Mesenchymal stem cell (in vitro differentiated cells and primary cell): ENCODE measurements around the gene PRKD2.

Experiments
- DNase-seq: peaks from one replicate; pipeline ENCODE4 v3.0.0-alpha.2; 2013
- H2AFZ ChIP-seq: one replicate; pipeline ENCODE4 v1.6.1; 2013; ENCODE audit warnings: low read depth, mild to moderate bottlenecking, control low read depth, inconsistent platforms, low read length, moderate library complexity
- H2AK5ac ChIP-seq: 2 replicates; pipeline ENCODE4 v1.6.1; 2013; ENCODE audit warnings: low read length, moderate library complexity, mild to moderate bottlenecking, inconsistent platforms; ENCODE audit not compliant: severe bottlenecking
- H2BK120ac ChIP-seq: one replicate; pipeline ENCODE4 v1.6.1; 2013; ENCODE audit warnings: low read depth, mild to moderate bottlenecking, inconsistent platforms, low read length, moderate library complexity
- H2BK12ac ChIP-seq, 2 experiments: one replicate each; pipeline ENCODE4 v1.6.1; 2013; ENCODE audit warnings: inconsistent platforms in 2 of 2, low read length in 2 of 2, mild to moderate bottlenecking in 2 of 2, moderate library complexity in 2 of 2, control low read depth in 1 of 2
- H2BK15ac ChIP-seq: one replicate; pipeline ENCODE4 v1.6.1; 2013; ENCODE audit warnings: mild to moderate bottlenecking, low read depth, inconsistent platforms; ENCODE audit not compliant: poor library complexity, severe bottlenecking
- H2BK5ac ChIP-seq: 2 replicates; pipeline ENCODE4 v1.6.1; 2013; ENCODE audit warnings: low read depth, mild to moderate bottlenecking, low read length, control low read depth, inconsistent platforms; ENCODE audit not compliant: poor library complexity, severe bottlenecking
- H3K14ac ChIP-seq, 2 experiments: one replicate each; pipeline ENCODE4 v1.6.1; 2013; ENCODE audit warnings: inconsistent platforms in 2 of 2, low read length in 2 of 2, control low read depth in 1 of 2, mild to moderate bottlenecking in 1 of 2, moderate library complexity in 1 of 2
- H3K18ac ChIP-seq, 2 experiments: one replicate each; pipeline ENCODE4 v1.6.1; 2013; ENCODE audit warnings: inconsistent platforms in 2 of 2, low read length in 2 of 2, control low read depth in 1 of 2, low read depth in 1 of 2, mild to moderate bottlenecking in 1 of 2
- H3K23ac ChIP-seq, 2 experiments: one replicate each; pipeline ENCODE4 v1.6.1; 2013; ENCODE audit warnings: inconsistent platforms in 2 of 2, low read length in 2 of 2, mild to moderate bottlenecking in 2 of 2, moderate library complexity in 2 of 2, control low read depth in 1 of 2
- H3K27ac ChIP-seq: 2 replicates; pipeline ENCODE4 v1.5.1; 2013; ENCODE audit warnings: mild to moderate bottlenecking, moderate library complexity, low read length, control low read depth, inconsistent platforms; ENCODE audit not compliant: poor library complexity, severe bottlenecking
- H3K27me3 ChIP-seq, 2 experiments: 2 replicates each; pipeline versions ENCODE4 v1.6.1 to v1.7.0; 2013; ENCODE audit warnings: low read length in 2 of 2, mild to moderate bottlenecking in 2 of 2, moderate library complexity in 2 of 2, control low read depth in 1 of 2, inconsistent platforms in 1 of 2; ENCODE audit not compliant: control insufficient read depth in 1 of 2, insufficient read depth in 1 of 2
- H3K36me3 ChIP-seq, 2 experiments: 2 replicates each; pipeline versions ENCODE4 v1.6.1 to v1.7.0; 2013; ENCODE audit warnings: low read length in 2 of 2, control low read depth in 1 of 2, inconsistent platforms in 1 of 2, low read depth in 1 of 2, mild to moderate bottlenecking in 1 of 2; ENCODE audit not compliant: insufficient read depth in 2 of 2, control insufficient read depth in 1 of 2
- H3K4ac ChIP-seq, 2 experiments: one replicate each; pipeline ENCODE4 v1.6.1; 2013; ENCODE audit warnings: inconsistent platforms in 2 of 2, low read length in 2 of 2, mild to moderate bottlenecking in 2 of 2, moderate library complexity in 2 of 2, control low read depth in 1 of 2, low read depth in 1 of 2
- H3K4me1 ChIP-seq: 2 replicates; pipeline ENCODE4 v1.6.1; 2013; ENCODE audit warnings: low read depth, low read length, control low read depth; ENCODE audit not compliant: control insufficient read depth, insufficient read depth
- H3K4me2 ChIP-seq: 2 replicates; pipeline ENCODE4 v1.6.1; 2013; ENCODE audit warnings: low read length, mild to moderate bottlenecking, inconsistent platforms; ENCODE audit not compliant: poor library complexity, severe bottlenecking
- H3K4me3 ChIP-seq, 2 experiments: 2 replicates each; pipeline versions ENCODE4 v1.5.1 to v1.7.0; 2013; ENCODE audit warnings: low read length in 2 of 2, mild to moderate bottlenecking in 2 of 2, control low read depth in 1 of 2, low read depth in 1 of 2; ENCODE audit not compliant: insufficient read depth in 1 of 2
- H3K79me1 ChIP-seq: replicated peaks from 2 replicates; pipeline ENCODE4 v1.6.1; 2013; ENCODE audit warnings: mild to moderate bottlenecking, control low read depth, low read length, inconsistent platforms; ENCODE audit not compliant: poor library complexity, severe bottlenecking
- H3K9ac ChIP-seq: 2 replicates; pipeline ENCODE4 v1.7.0; 2013; ENCODE audit warnings: mild to moderate bottlenecking, low read length, moderate library complexity
- H3K9me3 ChIP-seq: 2 replicates; pipeline ENCODE4 v1.7.0; 2013; ENCODE audit warnings: mild to moderate bottlenecking, low read length; ENCODE audit not compliant: control insufficient read depth
- H4K8ac ChIP-seq: one replicate; pipeline ENCODE4 v1.6.1; 2013; ENCODE audit warnings: inconsistent platforms, mild to moderate bottlenecking, low read length, moderate library complexity
- H4K91ac ChIP-seq: one replicate; pipeline ENCODE4 v1.6.1; 2013; ENCODE audit warnings: mild to moderate bottlenecking, low read length, inconsistent platforms
- WGBS: methylation state at CpG from one replicate; pipeline ENCODE4 v1.1.7; 2013; ENCODE audit warnings: mixed read lengths; 5-methylcytosine and 5-hydroxymethylcytosine counted together

PRKD2 gene

DNA sequence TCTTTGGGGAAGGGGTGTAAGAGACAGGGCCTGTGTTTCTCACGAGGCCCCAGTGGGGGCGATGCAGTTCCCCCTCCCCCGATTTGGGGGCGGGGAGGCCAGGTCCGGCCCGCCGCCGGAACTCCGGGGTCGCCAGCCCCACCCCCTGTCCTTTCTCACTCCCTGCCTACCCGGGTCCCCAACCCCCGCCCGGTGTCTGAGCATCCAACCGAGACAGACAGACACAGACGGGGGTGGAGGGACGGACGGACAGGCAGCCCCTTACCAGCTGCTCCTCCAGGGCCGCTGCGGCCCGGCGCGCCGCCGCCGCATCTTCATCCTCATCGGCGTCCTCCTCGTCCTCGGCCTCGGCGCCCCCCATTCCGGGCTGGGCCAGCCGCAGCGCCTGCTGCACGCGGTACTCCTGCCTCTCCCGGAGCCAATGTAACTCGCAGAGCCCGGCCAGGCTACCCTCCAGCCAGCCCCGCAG is 56.3 kb downstream of the PRKD2 start:
- Histone ChIP-seq H4K8ac (peak overlapping the region; percentile 51), H2BK5ac (no peak overlapping the region)
- under 1% methylated on average over 38 of the region's 40 CpGs for WGBS

DNA sequence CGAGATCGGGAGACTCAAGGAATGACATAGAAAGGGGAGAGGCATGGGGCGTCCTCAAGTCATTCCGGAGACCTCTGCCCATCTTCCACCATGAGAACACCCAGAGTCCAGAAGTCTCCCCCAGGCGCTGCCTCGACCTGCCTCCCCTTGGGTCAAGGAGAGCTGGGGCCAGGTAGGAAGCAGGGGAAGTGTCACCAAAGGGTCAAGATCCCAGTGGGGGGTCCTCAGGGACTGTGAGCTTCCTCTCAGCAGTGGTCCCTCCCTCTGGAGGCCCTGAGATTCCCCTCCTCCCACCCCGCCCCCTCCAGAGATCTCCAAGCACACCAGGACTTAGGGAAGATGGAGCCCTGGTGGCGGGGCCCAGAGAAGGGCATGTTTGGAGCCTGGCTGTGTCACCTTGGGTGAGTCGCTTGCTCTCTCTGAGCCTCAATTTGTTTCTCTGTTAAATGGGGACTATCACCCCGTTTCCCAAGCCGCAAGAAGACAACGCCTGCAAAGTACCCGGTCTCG is 56.9 kb downstream of the PRKD2 start:
- peak overlapping the region; percentile 24 to 89 for H3K4ac ChIP-seq
- peak overlapping the region in 1 of 2 experiments; percentile 79 for H3K14ac ChIP-seq
- peak overlapping the region; percentile 88 for H4K91ac ChIP-seq
- no peaks in the 10 kb centered on the region for H3K79me1 ChIP-seq
- no peak overlapping the region for H3K23ac ChIP-seq
- H3K4me1 ChIP-seq, result peaks cover 19% of the 10 kb centered on the region
- no peak overlapping the region for H2AFZ ChIP-seq
- H3K9me3 ChIP-seq, result no peaks in the 10 kb centered on the region
- 3% methylated on average over 10 of the region's 14 CpGs for WGBS
- no peak overlapping the region for H3K27ac ChIP-seq
- no peak overlapping the region for H2AK5ac ChIP-seq
- peak; percentile 65 for DNase-seq
- peak overlapping the region; percentile 84 for H4K8ac ChIP-seq
- H2BK15ac ChIP-seq, result peak overlapping the region; percentile 64
- H3K36me3 ChIP-seq, result no peaks in the 10 kb centered on the region
- peaks cover 0 to 23% of the 10 kb centered on the region in 2 experiments for H3K27me3 ChIP-seq
- H3K4me3 ChIP-seq, result peak overlapping the region in 1 of 2 experiments; percentile 79
- H2BK12ac ChIP-seq, result peak overlapping the region in 1 of 2 experiments; percentile 79
- H3K9ac ChIP-seq, result peak overlapping the region; percentile 74
- H2BK120ac ChIP-seq, result peak overlapping the region; percentile 77
- no peak overlapping the region for H2BK5ac ChIP-seq
- peak overlapping the region; percentile 77 to 86 for H3K18ac ChIP-seq
- H3K4me2 ChIP-seq, result peak overlapping the region; percentile 93

More for the DNA sequence above, 56.3 kb downstream of the PRKD2 start:
- peak overlapping the region; percentile 77 for H2BK120ac ChIP-seq
- H2AFZ ChIP-seq, result peak overlapping the region; percentile 68
- H2BK15ac ChIP-seq, result peak overlapping the region; percentile 68
- H3K4me3 ChIP-seq, result peak overlapping the region; percentile 61 to 79
- no peak overlapping the region for H3K27ac ChIP-seq
- peak overlapping the region in 1 of 2 experiments; percentile 79 for H2BK12ac ChIP-seq
- H3K14ac ChIP-seq, result peak overlapping the region in 1 of 2 experiments; percentile 97
- no peak overlapping the region for H2AK5ac ChIP-seq
- H3K4ac ChIP-seq, result peak overlapping the region; percentile 96 to 98
- DNase-seq, result no peak
- H3K18ac ChIP-seq, result peak overlapping the region; percentile 78 to 97
- peak overlapping the region; percentile 74 for H3K9ac ChIP-seq
- no peaks in the 10 kb centered on the region for H3K36me3 ChIP-seq
- peaks cover 0 to 22% of the 10 kb centered on the region in 2 experiments for H3K27me3 ChIP-seq
- peak overlapping the region; percentile 90 for H4K91ac ChIP-seq
- H3K4me1 ChIP-seq, result peaks cover 19% of the 10 kb centered on the region
- H3K9me3 ChIP-seq, result no peaks in the 10 kb centered on the region
- peak overlapping the region in 1 of 2 experiments; percentile 86 for H3K23ac ChIP-seq
- no peaks in the 10 kb centered on the region for H3K79me1 ChIP-seq
- peak overlapping the region; percentile 93 for H3K4me2 ChIP-seq

DNA sequence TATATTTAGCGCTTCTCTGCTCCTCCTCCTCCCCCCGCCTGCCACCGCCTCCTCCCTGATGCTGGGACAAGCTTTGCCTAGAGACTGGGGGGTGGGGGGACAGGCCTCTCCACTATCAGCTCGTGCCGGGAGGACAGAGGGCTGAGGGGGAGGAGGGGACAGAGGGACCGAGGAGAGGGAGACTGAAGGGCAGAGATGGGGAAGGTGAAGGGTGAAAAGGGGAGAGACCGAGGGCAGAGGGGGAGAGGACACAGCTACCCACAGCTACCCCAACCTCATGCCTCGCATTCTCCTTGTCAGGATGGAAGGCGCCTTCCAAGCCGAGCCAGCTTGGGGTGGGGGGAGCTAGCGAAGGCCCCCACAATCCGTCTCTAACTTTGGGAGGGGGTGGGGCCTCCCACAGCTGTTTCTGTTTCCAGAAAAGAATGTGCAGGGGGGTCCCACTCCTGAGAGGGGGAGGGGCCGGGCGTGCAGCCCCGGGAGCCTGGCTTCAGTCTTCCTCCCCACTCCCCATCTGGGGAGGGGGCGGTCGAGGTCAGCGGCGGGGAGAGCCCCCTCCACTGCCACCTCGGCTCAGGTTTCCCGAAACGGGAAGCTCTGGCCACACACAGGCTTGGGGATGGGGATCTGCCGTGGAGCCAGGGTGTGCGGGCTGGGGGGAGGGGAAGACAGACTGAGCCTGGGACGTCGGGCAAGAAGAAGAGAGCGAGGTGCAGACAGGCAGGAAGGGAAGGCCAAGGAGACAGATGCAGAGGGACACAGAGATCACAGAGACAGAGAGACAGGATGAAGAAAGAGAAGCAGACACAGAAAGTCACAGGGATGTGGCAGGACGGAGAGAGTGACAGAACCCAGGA is 57.5 kb downstream of the PRKD2 start:
- Histone ChIP-seq H3K4ac (peak overlapping the region; percentile 89 to 96), H3K23ac (peak overlapping the region; percentile 36 to 52), H3K27ac (no peak overlapping the region), H2BK120ac (peak overlapping the region; percentile 29), H2AFZ (peak overlapping the region; percentile 36), H2AK5ac (no peak overlapping the region), H3K9ac (peak overlapping the region; percentile 74), H4K8ac (peak overlapping the region; percentile 84), H3K27me3 (peaks cover 0 to 26% of the 10 kb centered on the region in 2 experiments), H3K9me3 (no peaks in the 10 kb centered on the region), H2BK5ac (no peak overlapping the region), H3K14ac (peak overlapping the region; percentile 65 to 79), H3K18ac (peak overlapping the region; percentile 77 to 86), H3K79me1 (no peaks in the 10 kb centered on the region), H3K4me2 (peak overlapping the region; percentile 93), H3K4me1 (peaks cover 19% of the 10 kb centered on the region), H2BK15ac (peak overlapping the region; percentile 26), H4K91ac (peak overlapping the region; percentile 88), H3K36me3 (no peaks in the 10 kb centered on the region), H3K4me3 (peak overlapping the region; percentile 21 to 79), H2BK12ac (peak overlapping the region; percentile 94 to 98)
- WGBS, result under 1% methylated on average over 18 of the region's 28 CpGs
- DNase-seq, result peak; percentile 61

DNA sequence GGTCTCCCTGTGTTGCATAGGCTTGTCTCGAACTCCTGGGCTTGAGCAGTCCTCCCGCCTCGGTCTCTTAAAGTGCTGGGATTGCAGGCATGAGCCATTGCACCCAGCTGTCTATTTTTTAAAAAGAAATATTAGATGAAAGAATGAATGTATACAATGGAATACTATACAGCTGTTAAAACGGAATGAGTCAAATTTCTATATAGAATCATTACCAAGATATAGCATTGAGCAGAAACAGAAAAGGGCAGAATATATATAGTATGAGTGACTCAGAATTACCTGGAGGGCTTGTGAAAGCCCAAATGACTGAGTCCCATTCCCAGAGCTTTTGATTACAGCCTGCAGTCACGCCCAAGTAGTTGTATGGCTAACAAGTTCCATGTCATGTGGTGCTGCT is 60.4 kb downstream of the PRKD2 start:
- Histone ChIP-seq H2BK5ac (no peak overlapping the region), H3K27ac (no peak overlapping the region), H2BK120ac (no peak overlapping the region), H3K36me3 (no peaks in the 10 kb centered on the region), H3K23ac (no peak overlapping the region), H3K79me1 (no peaks in the 10 kb centered on the region), H3K4me3 (no peak overlapping the region), H4K91ac (no peak overlapping the region), H3K4ac (no peak overlapping the region), H3K14ac (no peak overlapping the region), H3K9ac (no peak overlapping the region), H2AFZ (no peak overlapping the region), H2BK12ac (no peak overlapping the region), H3K4me1 (peaks cover 17% of the 10 kb centered on the region), H3K18ac (no peak overlapping the region), H4K8ac (no peak overlapping the region), H3K9me3 (no peaks in the 10 kb centered on the region), H3K27me3 (peaks cover 0 to 29% of the 10 kb centered on the region in 2 experiments), H3K4me2 (no peak overlapping the region), H2BK15ac (no peak overlapping the region), H2AK5ac (no peak overlapping the region)
- WGBS, result 91% methylated on average over 4 of the region's 5 CpGs
- DNase-seq, result no peak
